Psoas muscle (tissue), 8 donors: ENCODE results near the gene ANAPC10. TPM values are rescaled to one million over a fixed set of nuclear protein-coding genes. Genes with fewer than 3 reads are reported as not detected.
A peak's percentile ranks its signal among the peaks of the same experiment; 100 is the strongest.

ENCODE experiments used
- ATAC-seq, 4 donors: fragments of 200-7000 bp; cut with Tn5 transposase; one replicate each; pipeline ENCODE4 v1.9.1; 2020; ENCODE audit warnings: moderate library complexity in 3 of 4, mild to moderate bottlenecking in 2 of 4
- DNase-seq, 2 donors: peaks; one replicate each; pipeline ENCODE4 v3.0.0-alpha.2; 2020
- H3K27ac ChIP-seq: fragments of 200-600 bp; one replicate; pipeline ENCODE4 v1.8.0; 2022
- H3K27me3 ChIP-seq, 3 donors: fragments of 200-600 bp in 1 of 3; one replicate each; pipeline versions ENCODE4 v1.6.1 to v1.8.0; 2013 to 2022; ENCODE audit warnings: low read length in 2 of 3, mild to moderate bottlenecking in 2 of 3, moderate library complexity in 1 of 3; ENCODE audit not compliant: insufficient read depth in 3 of 3
- H3K36me3 ChIP-seq, 2 donors: fragments of 200-600 bp in 1 of 2; one replicate each; pipeline versions ENCODE4 v1.6.1 to v1.8.0; 2013 to 2022; ENCODE audit warnings: low read depth in 1 of 2, mild to moderate bottlenecking in 1 of 2, moderate library complexity in 1 of 2; ENCODE audit not compliant: insufficient read depth in 1 of 2
- H3K4me1 ChIP-seq: fragments of 200-600 bp; one replicate; pipeline ENCODE4 v1.8.0; 2022
- H3K4me3 ChIP-seq: fragments of 200-600 bp; one replicate; pipeline ENCODE4 v1.8.0; 2022; ENCODE audit warnings: mild to moderate bottlenecking
- H3K9me3 ChIP-seq: fragments of 200-600 bp; one replicate; pipeline ENCODE4 v1.8.0; 2022
- CTCF ChIP-seq: fragments of 200-600 bp; IDR thresholded peaks from one replicate; pipeline ENCODE4 v1.8.0; 2022; ENCODE audit warnings: antibody characterized with exemption
- WGBS, 3 donors: extraction: QIAGEN DNeasy Blood & Tissue Kit; methylation state at CpG; one replicate each; pipeline versions ENCODE4 v1.1.6 to v1.1.7; 2013; 5-methylcytosine and 5-hydroxymethylcytosine counted together
- intact Hi-C, 2 donors: fragments of 100-400 bp; cut with DNase I; formaldehyde crosslinking; loops; one replicate each; pipeline versions ENCODE4 v1.11.0 to v1.14.2; 2022
- polyA plus RNA-seq, 3 donors: library from polyadenylated mRNA; stranded (reverse); fragments of 200-250 nt; gene quantifications; one replicate each; pipeline ENCODE4 v1.2.3, GENCODE V29; 2013
- total RNA-seq, 4 donors: library from RNA; stranded (reverse); fragmentation: NEBNext Ultra II Directional in 2 of 4; extraction: Animal tissue kit (Norgen Biotek cat#: 25700) in 2 of 4; gene quantifications; one replicate each; pipeline versions ENCODE4 v1.2.1 to v1.2.4, GENCODE V29; 2021 to 2023
- donor health status: healthy with polysubstance abuse.
- donor health status: DM: no; HTN: no; CAD: no; lungs with moderate emphysema.
- donor health status: Bipolar disorder and iron deficiency.
- donor health status: healthy.
- donor health status: DM: yes; HTN: yes; CAD: no.
- donor health status: DM: no; HTN: no; CAD: no.
- donor health status: DM: no; HTN: no; CAD: no.
- donor health status: DM: yes; HTN: yes; CAD: no.

Gene ANAPC10
- total and polyA plus RNA-seq, 7 donors: 16.5 to 26.8 (median 18.0) TPM

GRCh38 chr4:145066063-145066501 lies 31.9 kb downstream of the ANAPC10 start:
- DNase-seq: no peak
- H3K4me3 ChIP-seq: no peak overlapping the region
- 54 to 65% (median 64%) methylated on average over 2 of the region's 2 CpGs for WGBS, 3 donors
- no peak overlapping the region for H3K27ac ChIP-seq
- no peaks in the 10 kb centered on the region for H3K4me1 ChIP-seq
- no peak for ATAC-seq
- no peaks in the 10 kb centered on the region for H3K27me3 ChIP-seq
- no peaks in the 10 kb centered on the region for H3K9me3 ChIP-seq
- no peaks in the 10 kb centered on the region for H3K36me3 ChIP-seq
- intact Hi-C loops: loop anchor here (5.0 to 10.0 kb wide), 2 partner anchors 891 to 894 kb away; no protein-coding TSS in a partner anchor
- no peak for TF ChIP-seq CTCF

GRCh38 chr4:145061318-145061920 lies 36.6 kb downstream of the ANAPC10 start:
- no peaks in the 10 kb centered on the region for H3K4me1 ChIP-seq

GRCh38 chr4:145058256-145058655 lies 39.7 kb downstream of the ANAPC10 start:
- H3K27me3 ChIP-seq: no peaks in the 10 kb centered on the region
- ATAC-seq: no peak
- no peaks in the 10 kb centered on the region for H3K36me3 ChIP-seq
- no peak for DNase-seq
- no peaks in the 10 kb centered on the region for H3K9me3 ChIP-seq
- intact Hi-C loops: no loop called here
- no peak for TF ChIP-seq CTCF
- H3K4me1 ChIP-seq: no peaks in the 10 kb centered on the region
- H3K27ac ChIP-seq: no peak overlapping the region
- no peak overlapping the region for H3K4me3 ChIP-seq

More at GRCh38 chr4:145061318-145061920, 36.6 kb downstream of the ANAPC10 start:
- H3K9me3 ChIP-seq: no peaks in the 10 kb centered on the region
- no peak overlapping the region for H3K4me3 ChIP-seq
- TF ChIP-seq CTCF: peak; percentile 62
- ATAC-seq (peak in 3 of 4 donors; percentile 44 to 80 (median 66)), DNase-seq (no peak)
- 50 to 63% (median 60%) methylated on average over 6 of the region's 6 CpGs for WGBS, 3 donors
- no peaks in the 10 kb centered on the region for H3K36me3 ChIP-seq
- H3K27ac ChIP-seq: no peak overlapping the region
- H3K27me3 ChIP-seq: no peaks in the 10 kb centered on the region
- intact Hi-C loops: loop anchor here in 1 of 2 donors (10.0 kb wide), 1 partner anchor 887 kb away; no protein-coding TSS in a partner anchor

- Histone ChIP-seq H3K27ac (no peak overlapping the region), H3K36me3 (no peaks in the 10 kb centered on the region), H3K9me3 (no peaks in the 10 kb centered on the region), H3K27me3 (no peaks in the 10 kb centered on the region), H3K4me1 (no peaks in the 10 kb centered on the region), H3K4me3 (no peak overlapping the region)
- 96 to 98% (median 96%) methylated on average over 6 of the region's 6 CpGs for WGBS, 3 donors
- no peak for ATAC-seq
- TF ChIP-seq CTCF: no peak
- intact Hi-C loops: no loop called here
- DNase-seq: no peak
These were observed 41.5 kb downstream of the ANAPC10 start for GRCh38 chr4:145056325-145057130.
